Measurements from ENCODE around the gene ASTE1. TPM values are rescaled to one million over a fixed set of nuclear protein-coding genes. Genes with fewer than 3 reads are reported as not detected.

Gene ASTE1
- total RNA-seq, 1 donor from 2014 or later = 4.5 TPM

- Histone ChIP-seq H3K36me3 (ENCODE audit: control insufficient read depth, insufficient read depth, low read length) (no peaks in the 10 kb centered on the region), H3K27me3 (ENCODE audit: control insufficient read depth, insufficient read depth, low read length) (no peaks in the 10 kb centered on the region), H3K4me3 (ENCODE audit: low read depth, low read length) (no peak overlapping the region)
- DNase-seq (ENCODE audit: low read depth) = no peak
- no peak for TF ChIP-seq CTCF (IDR thresholded peaks at IDR 0.05; ENCODE audit: insufficient read depth, low read length, severe bottlenecking)
- FAIRE-seq = no peak
Observed at GRCh38 chr3:131020122-131020693, 6.4 kb downstream of the ASTE1 start.

- TF ChIP-seq CTCF (IDR thresholded peaks at IDR 0.05; ENCODE audit: insufficient read depth, low read length, severe bottlenecking) = no peak
- Histone ChIP-seq H3K4me3 (ENCODE audit: low read depth, low read length) (no peak overlapping the region), H3K27me3 (ENCODE audit: control insufficient read depth, insufficient read depth, low read length) (no peaks in the 10 kb centered on the region), H3K36me3 (ENCODE audit: control insufficient read depth, insufficient read depth, low read length) (no peaks in the 10 kb centered on the region)
- DNase-seq (ENCODE audit: low read depth) (no peak), FAIRE-seq (no peak)
Observed at GRCh38 chr3:131018970-131019369, 7.7 kb downstream of the ASTE1 start.

- Histone ChIP-seq H3K4me3 (ENCODE audit: low read depth, low read length) (no peak overlapping the region), H3K36me3 (ENCODE audit: control insufficient read depth, insufficient read depth, low read length) (peaks cover 5% of the 10 kb centered on the region), H3K27me3 (ENCODE audit: control insufficient read depth, insufficient read depth, low read length) (no peaks in the 10 kb centered on the region)
- FAIRE-seq = no peak
- DNase-seq (ENCODE audit: low read depth) = no peak
- no peak for TF ChIP-seq CTCF (IDR thresholded peaks at IDR 0.05; ENCODE audit: insufficient read depth, low read length, severe bottlenecking)
Observed at GRCh38 chr3:131009698-131010097, 16.9 kb downstream of the ASTE1 start.

- no peak for FAIRE-seq
- no peaks in the 10 kb centered on the region for H3K27me3 ChIP-seq (ENCODE audit: control insufficient read depth, insufficient read depth, low read length)
- H3K36me3 ChIP-seq (ENCODE audit: control insufficient read depth, insufficient read depth, low read length) = peaks cover 5% of the 10 kb centered on the region
- TF ChIP-seq CTCF (IDR thresholded peaks at IDR 0.05; ENCODE audit: insufficient read depth, low read length, severe bottlenecking) = no peak
- no peak overlapping the region for H3K4me3 ChIP-seq (ENCODE audit: low read depth, low read length)
- no peak for DNase-seq (ENCODE audit: low read depth)
Observed at GRCh38 chr3:131008326-131008725, 18.3 kb downstream of the ASTE1 start.

- TF ChIP-seq CTCF (IDR thresholded peaks at IDR 0.05; ENCODE audit: insufficient read depth, low read length, severe bottlenecking) = no peak
- no peak for DNase-seq (ENCODE audit: low read depth)
- H3K4me3 ChIP-seq (ENCODE audit: low read depth, low read length) = no peak overlapping the region
- no peaks in the 10 kb centered on the region for H3K27me3 ChIP-seq (ENCODE audit: control insufficient read depth, insufficient read depth, low read length)
- FAIRE-seq = no peak
- H3K36me3 ChIP-seq (ENCODE audit: control insufficient read depth, insufficient read depth, low read length) = peaks cover 5% of the 10 kb centered on the region
Observed at GRCh38 chr3:131007782-131008181, 18.8 kb downstream of the ASTE1 start.

- H3K36me3 ChIP-seq (ENCODE audit: control insufficient read depth, insufficient read depth, low read length) = peaks cover 5% of the 10 kb centered on the region
- DNase-seq (ENCODE audit: low read depth) = no peak
- H3K4me3 ChIP-seq (ENCODE audit: low read depth, low read length) = no peak overlapping the region
- no peak for FAIRE-seq
- no peaks in the 10 kb centered on the region for H3K27me3 ChIP-seq (ENCODE audit: control insufficient read depth, insufficient read depth, low read length)
- no peak for TF ChIP-seq CTCF (IDR thresholded peaks at IDR 0.05; ENCODE audit: insufficient read depth, low read length, severe bottlenecking)
Observed at GRCh38 chr3:131007256-131007655, 19.4 kb downstream of the ASTE1 start.
